HL-60/S4 treated with retinoic acid at 250 ng/mL for 4 days and 3 days (cell line): ENCODE data around the gene GALNT1.

Experiments used
- in situ Hi-C: fragments of 300-500 bp; cut with MboI; formaldehyde crosslinking; loops from 2 replicates; pipeline ENCODE4 v1.7.0; 2022; ENCODE audit warnings: low sequenced_read_pairs

Gene GALNT1

GRCh38 chr18:35581898-35582641, 530 bp downstream of the GALNT1 start:
- in situ Hi-C loops: no loop called here

GRCh38 chr18:35582899-35583558, 1.5 kb downstream of the GALNT1 start:
- in situ Hi-C loops: no loop called here

GRCh38 chr18:35584735-35585134, 3.2 kb downstream of the GALNT1 start:
- in situ Hi-C loops: no loop called here

- in situ Hi-C loops: no loop called here
These were observed 4.1 kb downstream of the GALNT1 start for GRCh38 chr18:35585608-35586007.

- in situ Hi-C loops: no loop called here
These were observed 6.6 kb downstream of the GALNT1 start for GRCh38 chr18:35588122-35588521.

GRCh38 chr18:35588995-35589394, 7.5 kb downstream of the GALNT1 start:
- in situ Hi-C loops: no loop called here

- in situ Hi-C loops: no loop called here
These were observed 8.0 kb downstream of the GALNT1 start for GRCh38 chr18:35589546-35589945.

- in situ Hi-C loops: no loop called here
These were observed 9.4 kb downstream of the GALNT1 start for GRCh38 chr18:35590935-35591334.

GRCh38 chr18:35592298-35592697, 10.8 kb downstream of the GALNT1 start:
- in situ Hi-C loops: no loop called here

- in situ Hi-C loops: no loop called here
These were observed 12.3 kb downstream of the GALNT1 start for GRCh38 chr18:35593859-35594258.

GRCh38 chr18:35597758-35598157, 16.2 kb downstream of the GALNT1 start:
- in situ Hi-C loops: no loop called here

- in situ Hi-C loops: no loop called here
These were observed 20.8 kb downstream of the GALNT1 start for GRCh38 chr18:35602193-35602820.

GRCh38 chr18:35603008-35603407, 21.5 kb downstream of the GALNT1 start:
- in situ Hi-C loops: no loop called here

GRCh38 chr18:35603528-35603927, 22.0 kb downstream of the GALNT1 start:
- in situ Hi-C loops: no loop called here

- in situ Hi-C loops: no loop called here
These were observed 22.8 kb downstream of the GALNT1 start for GRCh38 chr18:35604369-35604768.

GRCh38 chr18:35605686-35606417, 24.3 kb downstream of the GALNT1 start:
- in situ Hi-C loops: no loop called here

GRCh38 chr18:35609236-35609635, 27.7 kb downstream of the GALNT1 start:
- in situ Hi-C loops: no loop called here

- in situ Hi-C loops: no loop called here
These were observed 28.5 kb downstream of the GALNT1 start for GRCh38 chr18:35610089-35610488.

- in situ Hi-C loops: no loop called here
These were observed 29.2 kb downstream of the GALNT1 start for GRCh38 chr18:35610724-35611123.

- in situ Hi-C loops: no loop called here
These were observed 30.0 kb downstream of the GALNT1 start for GRCh38 chr18:35611518-35611917.

- in situ Hi-C loops: no loop called here
These were observed 34.5 kb downstream of the GALNT1 start for GRCh38 chr18:35616074-35616473.
